ENCODE data around the gene ARSA. TPM values are rescaled to one million over a fixed set of nuclear protein-coding genes. Genes with fewer than 3 reads are reported as not detected.
"Not testable (repeated sequence)": the region's sequence is repeated elsewhere in the genome, so short reads cannot be mapped to it uniquely, and the experiment has no call there.

Gene ARSA
- total RNA-seq, 1 experiment from 2014 or later, result 10.3 TPM

GRCh38 chr22:50643021-50643820, 15.3 kb upstream of the ARSA start:
- H4K91ac ChIP-seq (ENCODE audit: insufficient read length, low read depth, low read length); H3K56ac ChIP-seq (ENCODE audit: insufficient read length, low read depth, low read length); H3K36me3 Mint-ChIP-seq (ENCODE audit: insufficient read depth in 1 of 3, low read depth in 3 of 3); H2AFZ ChIP-seq (ENCODE audit: low read length); H3K4me2 ChIP-seq (ENCODE audit: insufficient read depth, insufficient read length, low read length); H2BK5ac ChIP-seq (ENCODE audit: insufficient read length, low read length); H3K4me3 Mint-ChIP-seq; H3T11ph ChIP-seq (ENCODE audit: low read length); H3K23ac ChIP-seq (ENCODE audit: insufficient read length, low read depth, low read length); H3K27ac Mint-ChIP-seq; H3K9ac ChIP-seq (ENCODE audit: extremely low read depth, insufficient read length, low read length); H2BK20ac ChIP-seq (ENCODE audit: low read depth, low read length, poor library complexity, severe bottlenecking); H3K4ac ChIP-seq (ENCODE audit: low read depth, low read length); H2BK120ac ChIP-seq (ENCODE audit: low read depth, low read length, poor library complexity, severe bottlenecking); H4K5ac ChIP-seq (ENCODE audit: insufficient read length, low read depth, low read length); DNase-seq; H3K23me2 ChIP-seq (ENCODE audit: insufficient read length, low read depth, low read length, poor library complexity, severe bottlenecking); H3K9me3 ChIP-seq (ENCODE audit: control insufficient read depth, low read depth, low read length); H2AK5ac ChIP-seq (ENCODE audit: insufficient read length, low read length); H2BK15ac ChIP-seq (ENCODE audit: low read depth, low read length); H2BK12ac ChIP-seq (ENCODE audit: insufficient read length, low read depth, low read length); H3K79me1 ChIP-seq (ENCODE audit: insufficient read depth, low read depth, low read length, poor library complexity, severe bottlenecking); H4K20me1 ChIP-seq (ENCODE audit: control insufficient read depth, insufficient read depth, insufficient read length); H3K18ac ChIP-seq (ENCODE audit: insufficient read length, low read depth, low read length); H3K4me1 ChIP-seq (ENCODE audit: insufficient read depth, low read length); H3K14ac ChIP-seq (ENCODE audit: insufficient read depth, low read length); H3K27ac ChIP-seq (ENCODE audit: insufficient read length, low read depth, low read length); H4K8ac ChIP-seq (replicated peaks; ENCODE audit: insufficient read length, low read depth, low read length); H3K79me2 ChIP-seq (ENCODE audit: insufficient read depth, low read length): not testable (repeated sequence)
- WGBS (ENCODE audit: extremely low coverage, insufficient read length, low lambda C conversion rate), result no CpG with 5 or more reads among the region's 17 CpGs
- H3K27me3 Mint-ChIP-seq (ENCODE audit: low read depth), result peaks cover 13% of the 10 kb centered on the region
- H3K27me3 ChIP-seq (ENCODE audit: insufficient read depth, low read length), result peaks cover 13% of the 10 kb centered on the region; the same call in 1 of the 2 replicates
- H3K4me1 Mint-ChIP-seq, result peaks cover 27 to 29% of the 10 kb centered on the region in 2 experiments
- peaks cover 13 to 14% of the 10 kb centered on the region in 2 experiments for H3K9me3 Mint-ChIP-seq

Measured in H9 (cell line).